Endothelial cell of umbilical vein (primary cell): ENCODE measurements around the gene FAM168B. TPM values are rescaled to one million over a fixed set of nuclear protein-coding genes. Genes with fewer than 3 reads are reported as not detected.
A peak's percentile ranks its signal among the peaks of the same experiment; 100 is the strongest.

Source experiments
- BruUV-seq: library from RNA; stranded (reverse); fragments of 400-500 nt; replicated peaks from 2 replicates; lab custom pipeline; 2021; lab: Mats Ljungman, UMichigan
- CTCF ChIA-PET: fragments of 300-600, 350-600 bp; sonication (Branson Sonifier 250); formaldehyde crosslinking; loops from one replicate; lab custom pipeline; 2021; ENCODE audit warnings: antibody characterized with exemption, inconsistent platforms; lab: Charles Lee
- POLR2A ChIA-PET: fragments of 300-600, 350-600 bp; sonication (Branson Sonifier 250); formaldehyde crosslinking; loops from one replicate; lab custom pipeline; 2021; ENCODE audit warnings: antibody characterized with exemption, inconsistent platforms; lab: Charles Lee
- DNase-seq: peaks from one replicate; pipeline ENCODE4 v3.0.0-alpha.2; 2011; ENCODE audit warnings: low read depth, low spot score
- FAIRE-seq: peaks from 2 replicates; lab custom pipeline; 2011; peaks lifted over from hg19 to GRCh38; lab: Jason Lieb, UNC
- H2AFZ ChIP-seq: 2 replicates; pipeline ENCODE4 v1.6.0; 2012; ENCODE audit warnings: low read depth, low read length, control low read depth, inconsistent platforms
- H3K27ac ChIP-seq: 2 replicates; pipeline ENCODE4 v1.5.1; 2011; ENCODE audit warnings: low read depth, mild to moderate bottlenecking, control low read depth, low read length, moderate library complexity; ENCODE audit not compliant: insufficient read depth
- H3K27me3 ChIP-seq, 2 experiments: 2 replicates each; pipeline versions ENCODE4 v1.6.0 to v1.6.1; 2011; ENCODE audit warnings: low read length in 2 of 2, mixed read lengths in 1 of 2; ENCODE audit not compliant: control insufficient read depth in 2 of 2, insufficient read depth in 2 of 2
- H3K36me3 ChIP-seq, 2 experiments: 2 replicates in 1 of 2; 3 replicates in 1 of 2; pipeline ENCODE4 v1.5.1; 2011; ENCODE audit warnings: low read length in 2 of 2, mild to moderate bottlenecking in 1 of 2, moderate library complexity in 1 of 2; ENCODE audit not compliant: control insufficient read depth in 2 of 2, insufficient read depth in 2 of 2; ENCODE audit errors: extremely low read depth in 1 of 2
- H3K4me1 ChIP-seq: 3 replicates; pipeline ENCODE4 v1.5.1; 2011; ENCODE audit warnings: mild to moderate bottlenecking, low read length; ENCODE audit not compliant: control insufficient read depth, insufficient read depth; ENCODE audit errors: extremely low read depth
- H3K4me2 ChIP-seq: 2 replicates; pipeline ENCODE4 v1.6.1; 2011; ENCODE audit warnings: low read length, control low read depth, mixed read lengths; ENCODE audit not compliant: insufficient read depth
- H3K4me3 ChIP-seq, 3 experiments: fragments of 200-600 bp in 1 of 3; sonication (generic), shearing (Covaris generic) in 1 of 3; replicated peaks in 1 of 3; 2 replicates each; pipeline ENCODE4 v1.5.1; 2011 to 2016; ENCODE audit warnings: control low read depth in 3 of 3, low read length in 3 of 3, mild to moderate bottlenecking in 2 of 3, inconsistent platforms in 1 of 3, low read depth in 1 of 3, moderate library complexity in 1 of 3; ENCODE audit not compliant: insufficient read depth in 1 of 3
- H3K79me2 ChIP-seq: 2 replicates; pipeline ENCODE4 v1.6.0; 2012; ENCODE audit warnings: low read length, inconsistent platforms; ENCODE audit not compliant: control insufficient read depth, insufficient read depth
- H3K9ac ChIP-seq: replicated peaks from 2 replicates; pipeline ENCODE3; 2011; ENCODE audit warnings: low read length, control low read depth; ENCODE audit not compliant: insufficient read depth; ENCODE audit errors: extremely low read depth
- H3K9me1 ChIP-seq: replicated peaks from 3 replicates; pipeline ENCODE4 v1.6.0; 2011; ENCODE audit warnings: mild to moderate bottlenecking, low read length; ENCODE audit not compliant: control insufficient read depth, insufficient read depth; ENCODE audit errors: extremely low read depth
- H3K9me3 ChIP-seq: replicated peaks from 2 replicates; pipeline ENCODE4 v1.5.1; 2012; ENCODE audit warnings: low read length, inconsistent platforms; ENCODE audit not compliant: control insufficient read depth, insufficient read depth
- H4K20me1 ChIP-seq: replicated peaks from 2 replicates; pipeline ENCODE3; 2011; ENCODE audit warnings: mild to moderate bottlenecking, low read length; ENCODE audit not compliant: control insufficient read depth, insufficient read depth; ENCODE audit errors: extremely low read depth
- CTCF ChIP-seq, 2 donors: IDR thresholded peaks; 1 replicate in 1 of 2; 2 replicates in 1 of 2; pipeline ENCODE4 v1.5.1; 2011; ENCODE audit warnings: low read length in 2 of 2, mild to moderate bottlenecking in 2 of 2, moderate library complexity in 2 of 2, control low read depth in 1 of 2, inconsistent platforms in 1 of 2, low read depth in 1 of 2; ENCODE audit not compliant: insufficient read depth in 1 of 2; ENCODE audit errors: extremely low read depth in 1 of 2
- EZH2 ChIP-seq: IDR thresholded peaks from 2 replicates; pipeline ENCODE4 v1.6.1; 2012; ENCODE audit warnings: borderline replicate concordance, low read depth, mild to moderate bottlenecking, moderate library complexity, low read length, inconsistent platforms; ENCODE audit not compliant: severe bottlenecking
- FOS ChIP-seq: IDR thresholded peaks from 2 replicates; pipeline ENCODE4 v1.6.1; 2011; ENCODE audit warnings: mild to moderate bottlenecking, low read length, moderate library complexity, borderline replicate concordance; ENCODE audit not compliant: insufficient read depth
- GATA2 ChIP-seq: IDR thresholded peaks from 2 replicates; pipeline ENCODE4 v1.7.0; 2011; ENCODE audit warnings: low read depth, mild to moderate bottlenecking, moderate library complexity, mixed read lengths, low read length; ENCODE audit not compliant: insufficient read length, insufficient read depth
- JUN ChIP-seq: IDR thresholded peaks from 2 replicates; pipeline ENCODE4 v1.6.1; 2011; ENCODE audit warnings: borderline replicate concordance, low read depth; ENCODE audit not compliant: insufficient read length, insufficient read depth
- MAX ChIP-seq: IDR thresholded peaks from 2 replicates; pipeline ENCODE4 v1.6.1; 2011; ENCODE audit not compliant: insufficient read depth, insufficient read length
- MYC ChIP-seq: IDR thresholded peaks from one replicate; pipeline ENCODE4 v1.6.1; 2011; ENCODE audit warnings: mild to moderate bottlenecking, low read depth, low read length
- POLR2A ChIP-seq: IDR thresholded peaks from 2 replicates; pipeline ENCODE4 v1.6.1; 2012; ENCODE audit warnings: low read depth, mild to moderate bottlenecking, control low read depth, low read length
- POLR2AphosphoS5 ChIP-seq: IDR thresholded peaks from 2 replicates; pipeline ENCODE4 v1.6.1; 2012; ENCODE audit warnings: low read depth, mild to moderate bottlenecking, control low read depth, low read length, moderate library complexity; ENCODE audit not compliant: insufficient read depth
- dilution Hi-C: fragments of 300-500 bp; cut with MboI; formaldehyde crosslinking; loops from one replicate; pipeline ENCODE4 v1.15.0; 2019; ENCODE audit warnings: low sequenced_read_pairs; ENCODE audit not compliant: extremely low pct_ligation_motif_present
- intact Hi-C: fragments of 100-400 bp; cut with micrococcal nuclease; formaldehyde crosslinking; loops from one replicate; pipeline ENCODE4 v1.10.0; 2022
- polyA plus RNA-seq, 4 experiments: library from polyadenylated mRNA; depleted of rRNA in 3 of 4; stranded (reverse) in 3 of 4; unstranded in 1 of 4; fragments of >200 nt; gene quantifications; 2 replicates each; pipeline versions ENCODE4 v1.2.1 to v1.2.3, GENCODE V29; 2011 to 2012; ENCODE audit warnings: missing spikeins in 1 of 4
- total RNA-seq: library from RNA; stranded (reverse); gene quantifications from 2 replicates; pipeline ENCODE4 v1.2.3, GENCODE V29; 2021

FAM168B gene
- total and polyA plus RNA-seq, 2 donors (not counting 3 experiments of a cell fraction or from before 2014, with no cell fraction given): 109 to 183 TPM

- POLR2A ChIA-PET: no interaction called here
- dilution Hi-C loops (no loop called here), intact Hi-C loops (no loop called here)
- Histone ChIP-seq H3K4me1 (no peaks in the 10 kb centered on the region), H3K79me2 (peaks cover 81% of the 10 kb centered on the region), H3K9me3 (no peaks in the 10 kb centered on the region), H3K9ac (no peak overlapping the region), H3K4me3 (no peak overlapping the region), H3K27me3 (no peaks in the 10 kb centered on the region), H3K36me3 (peaks cover 22 to 37% of the 10 kb centered on the region in 2 experiments), H3K4me2 (no peak overlapping the region), H4K20me1 (peaks cover 2% of the 10 kb centered on the region), H3K9me1 (no peaks in the 10 kb centered on the region), H2AFZ (no peak overlapping the region), H3K27ac (peak overlapping the region; percentile 30)
- BruUV-seq: no TSS peak
- FAIRE-seq: no peak
- no peak for DNase-seq
- TF ChIP-seq POLR2A (no peak), FOS (no peak), JUN (no peak), MAX (no peak), EZH2 (no peak), CTCF (IDR thresholded peaks at IDR 0.05; ENCODE audit: extremely low read depth in 1 of 2, insufficient read depth in 1 of 2, low read depth in 1 of 2, low read length in 2 of 2) (no peak), GATA2 (no peak), POLR2AphosphoS5 (no peak), MYC (no peak)
- CTCF ChIA-PET: no interaction called here
Observed at GRCh38 chr2:131077182-131077846, 15.9 kb downstream of the FAM168B start.
